Esophagus squamous epithelium (tissue), 5 donors: ENCODE data around the gene NFATC2. TPM values are rescaled to one million over a fixed set of nuclear protein-coding genes. Genes with fewer than 3 reads are reported as not detected.

Experiments
- DNase-seq: peaks from one replicate; lab custom pipeline; 2025; lab: John Stamatoyannopoulos, UW
- H3K27ac ChIP-seq, 4 donors: fragments of 200-600 bp; sonication (generic); one replicate each; pipeline ENCODE4 v1.5.1; 2016 to 2019; ENCODE audit warnings: mild to moderate bottlenecking in 1 of 4
- H3K27me3 ChIP-seq, 4 donors: fragments of 200-600 bp; sonication (generic); 1 replicate in 3 of 4; 2 replicates in 1 of 4; pipeline versions ENCODE4 v1.5.1 to v1.6.0; 2017 to 2021; ENCODE audit warnings: antibody characterized with exemption in 1 of 4
- H3K36me3 ChIP-seq, 3 donors: fragments of 200-600 bp; sonication (generic); one replicate each; pipeline ENCODE4 v1.5.1; 2016 to 2019
- H3K4me1 ChIP-seq, 3 donors: fragments of 200-600 bp; sonication (generic); one replicate each; pipeline ENCODE4 v1.5.1; 2017 to 2019
- H3K4me3 ChIP-seq, 4 donors: fragments of 200-600 bp; sonication (generic); 1 replicate in 3 of 4; 2 replicates in 1 of 4; pipeline ENCODE4 v1.5.1; 2016 to 2019; ENCODE audit warnings: mild to moderate bottlenecking in 2 of 4, moderate library complexity in 1 of 4
- H3K9me3 ChIP-seq, 3 donors: fragments of 200-600 bp; sonication (generic); one replicate each; pipeline ENCODE4 v1.5.1; 2016 to 2019
- POLR2A ChIP-seq, 4 donors: fragments of 450-650 bp; IDR thresholded peaks; one replicate each; pipeline ENCODE4 v1.6.1; 2017; ENCODE audit warnings: antibody characterized with exemption in 4 of 4, mild to moderate bottlenecking in 4 of 4, moderate library complexity in 3 of 4
- WGBS, 2 donors: methylation state at CpG; one replicate each; pipeline ENCODE4 v1.1.5; 2018; 5-methylcytosine and 5-hydroxymethylcytosine counted together
- intact Hi-C: fragments of 100-400 bp; cut with DNase I; formaldehyde crosslinking; loops from one replicate; pipeline ENCODE4 v1.15.0; 2022
- total RNA-seq, 4 donors: library from RNA; depleted of rRNA; stranded (reverse); fragments of >200 nt; gene quantifications; one replicate each; pipeline ENCODE4 v1.1.0, GENCODE V29; 2016
- TF ChIP-seq, protein P1 (sequence below), 6 experiments: fragments of 450-650 bp in 4 of 6; fragments of 200-600 bp in 2 of 6; sonication (generic) in 2 of 6; IDR thresholded peaks; one replicate each; pipeline ENCODE4 v1.5.1; 2016 to 2019; ENCODE audit warnings: antibody characterized with exemption in 6 of 6, mild to moderate bottlenecking in 4 of 6, moderate library complexity in 4 of 6
- donor health status: DM: yes; HTN: yes; CAD: no.

NFATC2 gene
- total RNA-seq, 4 donors from 2014 or later: 0.83 to 6.7 (median 1.4) TPM

DNA sequence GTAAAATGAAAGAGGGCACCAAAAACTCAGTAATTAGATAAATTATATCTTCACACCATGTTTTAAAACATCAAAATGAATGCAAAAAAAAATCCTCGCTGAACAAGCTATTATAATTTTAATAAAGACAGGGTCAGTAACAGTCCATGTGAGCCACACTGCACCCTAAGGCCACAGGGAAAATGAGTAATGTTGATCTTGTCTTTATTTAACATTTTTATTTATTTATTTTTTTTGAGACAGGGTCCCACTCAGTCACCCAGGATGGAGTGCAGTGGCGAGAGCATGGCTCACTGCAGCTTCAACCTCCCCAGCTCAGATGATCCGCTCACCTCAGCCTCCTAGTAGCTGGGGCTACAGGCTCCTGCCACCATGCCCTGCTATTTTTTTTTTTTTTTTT, 8.7 kb upstream of the NFATC2 start:
- Histone ChIP-seq H3K4me1 (peaks cover 0 to 9% (median 0%) of the 10 kb centered on the region in 3 donors), H3K27ac (no peak overlapping the region), H3K9me3 (no peaks in the 10 kb centered on the region), H3K4me3 (no peak overlapping the region), H3K36me3 (no peaks in the 10 kb centered on the region), H3K27me3 (peaks cover 0 to 3% (median 0%) of the 10 kb centered on the region in 4 donors)
- no peak for DNase-seq
- TF ChIP-seq POLR2A (IDR thresholded peaks at IDR 0.05): no peak
- TF ChIP-seq, protein P1, sequence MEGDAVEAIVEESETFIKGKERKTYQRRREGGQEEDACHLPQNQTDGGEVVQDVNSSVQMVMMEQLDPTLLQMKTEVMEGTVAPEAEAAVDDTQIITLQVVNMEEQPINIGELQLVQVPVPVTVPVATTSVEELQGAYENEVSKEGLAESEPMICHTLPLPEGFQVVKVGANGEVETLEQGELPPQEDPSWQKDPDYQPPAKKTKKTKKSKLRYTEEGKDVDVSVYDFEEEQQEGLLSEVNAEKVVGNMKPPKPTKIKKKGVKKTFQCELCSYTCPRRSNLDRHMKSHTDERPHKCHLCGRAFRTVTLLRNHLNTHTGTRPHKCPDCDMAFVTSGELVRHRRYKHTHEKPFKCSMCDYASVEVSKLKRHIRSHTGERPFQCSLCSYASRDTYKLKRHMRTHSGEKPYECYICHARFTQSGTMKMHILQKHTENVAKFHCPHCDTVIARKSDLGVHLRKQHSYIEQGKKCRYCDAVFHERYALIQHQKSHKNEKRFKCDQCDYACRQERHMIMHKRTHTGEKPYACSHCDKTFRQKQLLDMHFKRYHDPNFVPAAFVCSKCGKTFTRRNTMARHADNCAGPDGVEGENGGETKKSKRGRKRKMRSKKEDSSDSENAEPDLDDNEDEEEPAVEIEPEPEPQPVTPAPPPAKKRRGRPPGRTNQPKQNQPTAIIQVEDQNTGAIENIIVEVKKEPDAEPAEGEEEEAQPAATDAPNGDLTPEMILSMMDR (IDR thresholded peaks at IDR 0.05): no peak
- intact Hi-C loops: no loop called here
- 83 to 88% methylated on average over 3 of the region's 3 CpGs for WGBS, 2 donors

DNA sequence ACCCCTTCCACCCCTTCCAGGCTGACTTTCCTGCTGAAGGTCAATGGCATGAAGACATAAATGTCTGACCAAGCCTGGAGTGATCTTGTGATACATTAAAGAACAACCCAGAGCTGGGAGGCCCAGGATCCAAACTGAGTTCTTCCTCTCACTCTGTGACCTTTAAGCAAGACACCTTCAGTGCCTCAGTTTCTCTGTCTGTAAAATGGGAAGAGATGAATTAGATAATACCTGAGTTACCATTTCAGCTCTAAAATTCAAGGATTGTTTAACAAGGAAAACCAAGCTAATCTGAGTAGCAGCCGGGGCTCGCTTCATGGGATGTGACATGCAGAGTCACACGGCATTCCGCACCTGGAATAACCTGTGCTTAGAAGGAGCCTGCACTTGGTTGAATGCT, 7.0 kb upstream of the NFATC2 start:
- TF ChIP-seq, protein P1 (IDR thresholded peaks at IDR 0.05): no peak
- TF ChIP-seq POLR2A (IDR thresholded peaks at IDR 0.05): no peak
- Histone ChIP-seq H3K36me3 (no peaks in the 10 kb centered on the region), H3K27ac (no peak overlapping the region), H3K9me3 (no peaks in the 10 kb centered on the region), H3K4me1 (peaks cover 0 to 3% (median 0%) of the 10 kb centered on the region in 3 donors), H3K4me3 (no peak overlapping the region), H3K27me3 (peaks cover 0 to 12% (median 0%) of the 10 kb centered on the region in 4 donors)
- WGBS, 2 donors: 94% methylated on average over 4 of the region's 4 CpGs; no CpG with 5 or more reads in 1 of the 2 donors
- no peak for DNase-seq
- intact Hi-C loops: no loop called here

DNA sequence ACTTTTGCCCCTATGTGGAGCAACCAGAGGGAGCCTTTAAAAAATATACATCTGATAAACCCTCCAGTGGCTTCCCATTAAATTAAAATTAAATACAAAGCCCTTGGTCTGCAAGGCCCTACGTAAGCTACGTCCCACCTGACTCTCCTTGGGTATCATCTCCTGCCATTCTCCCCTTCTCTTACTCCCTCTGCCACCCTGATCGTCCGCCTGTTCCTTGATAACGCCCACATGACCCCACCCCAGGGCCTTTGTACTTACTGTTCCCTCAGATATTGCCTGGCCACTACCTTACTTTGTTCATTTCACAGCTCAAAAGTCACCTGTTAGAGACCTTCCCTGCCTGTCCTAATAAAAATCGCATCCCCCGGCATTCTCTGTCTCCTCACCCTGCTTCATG, 5.4 kb upstream of the NFATC2 start:
- Histone ChIP-seq H3K4me1 (peaks cover 2 to 8% (median 2%) of the 10 kb centered on the region in 3 donors), H3K27me3 (peaks cover 0 to 23% (median 0%) of the 10 kb centered on the region in 4 donors), H3K27ac (no peak overlapping the region), H3K36me3 (no peaks in the 10 kb centered on the region), H3K9me3 (no peaks in the 10 kb centered on the region), H3K4me3 (no peak overlapping the region)
- TF ChIP-seq, protein P1 (IDR thresholded peaks at IDR 0.05): no peak
- no peak for TF ChIP-seq POLR2A (IDR thresholded peaks at IDR 0.05)
- intact Hi-C loops: no loop called here
- DNase-seq: no peak
- WGBS, 2 donors: 94 to 98% methylated on average over 7 of the region's 7 CpGs

DNA sequence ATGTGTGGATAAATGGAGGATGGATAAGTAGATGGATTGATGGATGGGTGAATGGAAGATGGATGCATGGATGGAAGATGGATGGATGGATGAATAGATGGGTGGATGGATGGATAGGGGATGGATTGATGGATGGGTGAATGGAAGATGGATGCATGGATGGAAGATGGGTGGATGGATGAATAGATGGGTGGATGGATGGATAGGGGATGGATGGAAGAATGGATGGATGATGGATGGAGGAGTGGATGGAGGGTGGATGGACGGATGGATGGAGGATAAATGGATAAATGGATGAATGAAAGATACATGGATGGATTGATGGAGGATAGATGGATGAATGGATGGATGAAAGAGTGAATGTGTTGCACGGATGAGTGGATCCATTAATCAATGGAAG, 3.0 kb upstream of the NFATC2 start:
- TF ChIP-seq, protein P1 (IDR thresholded peaks at IDR 0.05): no peak
- no peak for TF ChIP-seq POLR2A (IDR thresholded peaks at IDR 0.05)
- 86 to 90% methylated on average over 2 of the region's 2 CpGs for whole genome bisulfite sequencing, 2 donors
- intact Hi-C loops: no loop called here

DNA sequence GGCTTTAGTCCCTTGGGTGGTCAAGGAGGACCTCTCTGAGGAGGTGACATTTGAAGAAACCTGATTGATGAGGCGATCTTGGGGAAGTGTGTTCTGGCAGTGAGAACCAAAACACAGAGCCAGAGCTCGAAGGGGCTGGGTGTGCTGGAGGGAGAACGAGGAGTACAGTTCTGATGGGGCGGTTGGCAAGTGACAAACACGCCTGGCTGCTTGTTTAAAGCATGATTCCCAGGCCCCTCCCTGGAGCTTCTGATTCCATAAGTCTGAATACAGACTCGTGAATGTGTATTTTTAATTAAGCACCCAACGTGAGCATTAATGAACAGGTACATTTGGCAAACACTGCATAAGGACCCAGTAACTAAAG, 886 bp upstream of the NFATC2 start:
- Histone ChIP-seq H3K4me1 (peaks cover 16 to 45% (median 24%) of the 10 kb centered on the region in 3 donors), H3K4me3 (no peak overlapping the region), H3K36me3 (no peaks in the 10 kb centered on the region), H3K27me3 (peaks cover 0 to 29% (median 0%) of the 10 kb centered on the region in 4 donors), H3K9me3 (no peaks in the 10 kb centered on the region), H3K27ac (no peak overlapping the region)
- DNase-seq: no peak
- TF ChIP-seq, protein P1 (IDR thresholded peaks at IDR 0.05): no peak
- TF ChIP-seq POLR2A (IDR thresholded peaks at IDR 0.05): no peak
- intact Hi-C loops: no loop called here
- 23 to 60% methylated on average over 7 of the region's 7 CpGs for WGBS, 2 donors

More for the DNA sequence above, 3.0 kb upstream of the NFATC2 start:
- H3K27me3 ChIP-seq: peaks cover 0 to 29% (median 0%) of the 10 kb centered on the region in 4 donors
- no peak for DNase-seq
- H3K4me3 ChIP-seq: no peak overlapping the region
- H3K36me3 ChIP-seq: no peaks in the 10 kb centered on the region
- no peak overlapping the region for H3K27ac ChIP-seq
- no peaks in the 10 kb centered on the region for H3K9me3 ChIP-seq
- peaks cover 16 to 32% (median 24%) of the 10 kb centered on the region in 3 donors for H3K4me1 ChIP-seq
